ENCODE results near the gene NF2.

GRCh38 chr22:29706486-29706885 is 103.1 kb downstream of the NF2 start:
- TF ChIP-seq CTCF (IDR thresholded peaks at IDR 0.05) (no peak), POLR2A (IDR thresholded peaks at IDR 0.05) (no peak)
